CD4-positive, alpha-beta T cell treated with Interleukin-15 for 1 hour (primary cell): ENCODE measurements around the gene PTK7.
"Not testable (repeated sequence)": the region's sequence is repeated elsewhere in the genome, so short reads cannot be mapped to it uniquely, and the experiment has no call there.

Source experiments
- DNase-seq: peaks from one replicate; pipeline ENCODE4 v3.0.0-alpha.2; 2020

PTK7 gene

GRCh38 chr6:43089874-43090558 lies 13.9 kb downstream of the PTK7 start:
- DNase-seq = no peak

GRCh38 chr6:43090559-43090956 lies 14.4 kb downstream of the PTK7 start:
- DNase-seq = no peak

DNA sequence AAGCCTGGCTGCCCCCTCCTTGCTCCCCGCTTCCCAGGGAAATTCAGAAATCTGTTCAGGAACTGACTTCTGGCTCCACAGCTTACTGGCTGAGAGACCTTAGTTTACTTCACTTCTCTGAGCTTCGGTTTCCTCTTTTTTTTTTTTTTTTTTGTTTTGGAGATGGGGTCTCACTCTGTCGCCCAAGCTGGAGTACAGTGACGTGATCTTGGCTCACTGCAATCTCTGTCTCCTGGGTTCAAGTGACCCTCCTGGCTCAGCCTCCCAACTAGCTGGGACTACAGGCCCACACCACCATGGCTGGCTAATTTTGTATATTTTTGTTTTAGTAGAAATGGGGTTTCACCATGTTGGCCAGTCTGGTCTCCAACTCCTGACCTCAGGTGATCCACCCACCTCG lies 14.9 kb downstream of the PTK7 start:
- no peak for DNase-seq

- no peak for DNase-seq
Observed at GRCh38 chr6:43091436-43091991, 15.4 kb downstream of the PTK7 start.

GRCh38 chr6:43092635-43093034 lies 16.5 kb downstream of the PTK7 start:
- DNase-seq = no peak

DNA sequence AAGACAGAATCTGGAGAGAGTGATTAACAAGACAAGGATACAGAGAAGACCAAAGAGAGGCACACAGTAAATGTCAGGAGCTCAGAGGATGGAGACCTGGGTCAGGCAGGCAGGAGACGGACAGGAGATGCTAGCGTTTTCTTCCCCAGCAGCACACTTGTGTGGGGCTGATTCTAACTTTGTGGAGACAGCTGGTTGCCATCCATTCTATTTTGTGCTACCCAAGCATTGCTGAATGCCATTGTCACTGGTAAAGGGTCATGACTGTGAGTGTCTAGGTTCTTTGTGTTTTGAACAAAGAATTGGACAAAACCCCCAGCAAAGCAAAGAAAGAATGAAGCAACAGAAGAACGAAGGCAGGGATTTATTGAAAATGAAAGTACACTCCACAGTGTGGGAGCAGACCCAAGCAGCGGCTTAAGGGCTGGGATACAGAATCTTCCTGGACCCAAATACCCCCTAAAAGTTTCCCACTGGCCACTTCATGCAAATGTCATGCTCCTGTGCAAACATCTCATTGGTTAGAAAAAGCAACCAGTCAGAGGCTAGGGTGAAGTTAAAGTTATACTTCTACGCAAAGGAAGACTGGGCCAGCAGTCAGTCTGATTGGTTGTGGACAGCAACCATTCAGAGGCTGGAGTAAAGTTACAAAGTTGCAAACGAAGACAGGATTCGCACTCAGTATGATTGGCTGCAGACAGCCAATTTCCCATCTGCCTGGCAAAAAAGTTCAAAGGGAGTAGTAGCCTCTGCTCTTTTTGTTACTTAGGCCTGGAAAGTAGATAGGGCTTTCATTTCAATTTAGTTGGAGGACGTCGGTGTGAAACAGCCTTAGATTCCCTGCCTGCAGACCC lies 17.5 kb downstream of the PTK7 start:
- no peak for DNase-seq

DNA sequence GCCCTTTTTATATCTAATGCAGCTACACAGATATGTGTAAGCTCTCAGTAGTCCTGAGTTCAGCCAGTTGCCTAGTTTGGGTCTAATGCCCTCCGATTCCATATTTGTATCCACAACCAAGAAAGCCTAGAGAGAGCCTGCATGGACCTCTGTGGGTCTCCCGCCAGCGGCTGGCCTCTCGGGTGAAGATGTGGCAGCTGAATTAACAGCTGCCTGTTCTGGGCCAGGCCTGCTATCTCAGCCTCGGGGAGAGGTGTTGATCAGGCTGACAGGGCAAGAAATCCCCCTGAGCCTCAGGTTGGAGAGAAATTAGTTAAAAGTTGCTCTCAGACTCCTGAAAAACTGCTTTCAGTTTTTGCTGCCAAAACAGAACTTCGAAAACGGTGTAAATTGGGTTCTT lies 19.8 kb downstream of the PTK7 start:
- no peak for DNase-seq

DNA sequence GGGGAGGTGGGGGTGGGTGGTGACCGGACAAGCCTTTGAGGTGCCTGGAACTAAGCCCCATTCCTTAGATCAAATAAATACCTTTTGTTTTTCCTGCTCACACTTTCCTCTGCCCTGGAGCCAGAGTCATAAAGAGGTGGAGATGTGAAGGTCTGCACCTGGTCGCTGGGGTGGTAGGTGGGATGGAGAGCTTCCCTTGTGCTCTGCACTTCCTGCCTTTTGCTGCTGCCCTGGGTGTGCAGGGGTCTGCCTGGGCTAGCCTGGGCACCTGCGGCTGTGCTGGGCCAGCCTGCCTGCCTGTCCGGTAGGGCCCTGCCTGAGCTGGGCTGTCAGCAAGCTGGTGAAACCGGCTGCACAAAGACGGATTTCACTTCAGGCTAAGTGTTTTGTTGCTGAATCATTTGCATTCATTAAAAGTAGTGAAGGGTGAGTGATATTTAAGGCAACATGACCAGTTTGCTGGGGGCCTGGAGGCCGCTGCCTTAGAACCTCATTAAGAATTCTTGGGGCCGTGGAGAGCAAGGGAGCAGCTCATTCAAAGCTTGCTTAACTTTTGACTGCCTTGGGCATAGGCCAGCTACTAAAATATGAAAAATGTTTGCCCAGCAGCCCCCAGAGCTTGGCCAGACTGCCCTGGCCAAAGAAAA lies 20.5 kb downstream of the PTK7 start:
- no peak for DNase-seq

GRCh38 chr6:43097098-43097489 lies 21.0 kb downstream of the PTK7 start:
- no peak for DNase-seq

DNA sequence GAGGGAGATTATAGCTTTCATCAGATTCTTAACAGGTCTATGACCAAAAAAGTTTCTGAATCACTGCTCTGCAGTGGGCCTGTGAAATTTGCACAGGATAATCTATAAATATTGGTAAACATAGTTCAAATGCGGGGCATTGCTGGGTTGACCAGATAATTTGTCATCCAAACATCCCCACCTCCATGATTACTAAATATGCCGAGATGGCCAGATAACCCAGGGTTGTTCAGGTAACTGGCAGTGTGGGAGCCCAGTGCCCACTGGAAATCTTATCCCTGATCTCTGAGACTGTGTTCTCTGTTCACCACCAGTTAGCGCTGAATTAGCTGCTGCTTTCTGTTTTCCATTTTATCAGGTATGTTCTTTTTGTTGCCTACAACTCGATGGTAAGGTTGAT lies 21.4 kb downstream of the PTK7 start:
- no peak for DNase-seq

GRCh38 chr6:43101497-43101896 lies 25.4 kb downstream of the PTK7 start:
- no peak for DNase-seq

- DNase-seq = no peak
Observed at GRCh38 chr6:43103253-43103876, 27.3 kb downstream of the PTK7 start.

DNA sequence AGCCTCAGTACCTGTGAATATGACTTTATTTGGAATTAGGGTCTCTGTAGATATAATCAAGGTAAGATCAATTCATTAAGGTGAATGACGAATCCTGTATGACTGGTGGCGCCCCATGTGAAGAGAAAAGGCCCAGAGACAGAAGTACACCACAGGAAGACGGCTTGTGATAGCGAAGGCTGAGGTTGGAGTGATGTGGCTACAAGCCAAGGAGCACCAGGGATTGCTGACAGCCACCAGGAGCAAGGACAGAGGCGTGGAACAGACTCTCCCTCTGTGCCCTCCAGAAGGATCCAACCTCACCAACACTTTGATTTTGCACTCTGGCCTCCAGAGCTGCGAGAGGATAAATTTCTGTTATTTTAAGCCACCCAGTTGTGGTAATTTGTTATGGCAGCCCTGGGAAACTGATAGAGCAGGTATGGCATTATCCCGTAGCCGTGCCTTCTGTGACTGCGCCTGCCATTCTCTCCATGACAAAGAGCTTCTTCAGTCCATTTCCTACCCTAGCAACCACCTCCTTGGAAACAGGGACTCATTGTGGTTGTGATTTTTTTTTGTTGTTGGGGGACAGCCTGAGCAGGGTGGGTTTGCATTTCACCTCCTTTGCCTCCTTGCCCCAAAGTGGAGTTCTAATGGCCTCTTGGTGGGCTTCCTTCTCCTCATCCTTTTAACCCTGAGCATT lies 29.6 kb downstream of the PTK7 start:
- no peak for DNase-seq

- DNase-seq = no peak
Observed at GRCh38 chr6:43107344-43108062, 31.4 kb downstream of the PTK7 start.

GRCh38 chr6:43113431-43114260 lies 37.5 kb downstream of the PTK7 start:
- DNase-seq = no peak

- DNase-seq = no peak
Observed at GRCh38 chr6:43115365-43115764, 39.3 kb downstream of the PTK7 start.

GRCh38 chr6:43117466-43117865 lies 41.4 kb downstream of the PTK7 start:
- DNase-seq = not testable (repeated sequence)

- DNase-seq = no peak
Observed at GRCh38 chr6:43119482-43119881, 43.4 kb downstream of the PTK7 start.

DNA sequence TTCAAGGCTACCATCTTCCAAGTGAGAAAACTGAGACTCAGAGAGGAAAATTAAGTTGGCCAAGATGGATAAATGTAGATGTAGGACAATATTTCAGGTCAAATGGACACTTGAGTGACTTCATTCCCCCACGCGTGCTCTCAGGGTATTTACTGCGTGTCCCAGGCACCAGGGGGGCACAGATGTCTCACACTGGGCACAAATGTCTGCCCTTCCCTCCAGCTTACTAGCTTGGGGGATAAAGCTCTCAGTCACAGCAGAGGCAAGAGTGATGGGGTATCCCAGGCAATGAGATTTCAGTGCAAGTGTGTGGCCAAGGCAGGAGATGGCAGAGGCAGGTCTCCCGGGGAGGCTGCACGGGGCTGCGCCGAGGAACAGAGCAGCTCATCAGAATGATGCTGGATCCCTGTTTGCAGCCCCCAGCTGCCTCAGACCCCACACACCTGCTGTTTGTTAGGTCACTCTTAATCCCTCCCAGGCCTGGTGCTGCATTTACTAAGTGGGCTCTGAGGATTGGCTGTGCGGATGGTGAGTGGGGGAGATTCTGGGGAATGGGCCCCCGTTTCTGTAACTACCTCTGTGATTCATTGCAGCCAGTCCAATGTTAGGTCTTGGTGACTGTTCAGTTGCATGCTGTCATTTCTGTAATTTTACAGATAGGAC lies 44.1 kb downstream of the PTK7 start:
- DNase-seq = no peak
